Neural cell (in vitro differentiated cells): ENCODE results near the gene NKAIN4.

Source experiments
- CTCF ChIP-seq: fragments of 450-650 bp; IDR thresholded peaks from 2 replicates; pipeline ENCODE4 v1.5.1; 2014; ENCODE audit warnings: antibody characterized with exemption, mild to moderate bottlenecking, moderate library complexity; ENCODE audit not compliant: poor library complexity, severe bottlenecking
- EP300 ChIP-seq: fragments of 450-650 bp; conservative IDR thresholded peaks from 2 replicates; pipeline ENCODE4 v1.6.1; 2014; ENCODE audit warnings: antibody characterized with exemption, mild to moderate bottlenecking, moderate library complexity; ENCODE audit not compliant: poor library complexity, severe bottlenecking
- EZH2 ChIP-seq: fragments of 200-600, 300-800 bp; shearing (Covaris generic), sonication (generic); IDR thresholded peaks from 2 replicates; pipeline ENCODE4 v1.6.1; 2014; ENCODE audit warnings: antibody characterized with exemption, low read length, borderline replicate concordance, mild to moderate bottlenecking; ENCODE audit not compliant: insufficient read depth, poor library complexity, severe bottlenecking
- POLR2AphosphoS5 ChIP-seq: IDR thresholded peaks from 2 replicates; pipeline ENCODE4 v1.6.1; 2012
- RAD21 ChIP-seq: fragments of 450-650 bp; conservative IDR thresholded peaks from 2 replicates; pipeline ENCODE4 v1.6.1; 2014; ENCODE audit warnings: antibody characterized with exemption, mild to moderate bottlenecking, moderate library complexity

GRCh38 chr20:63232235-63233060 is 21.8 kb downstream of the NKAIN4 start:
- no peak for TF ChIP-seq EP300
- no peak for TF ChIP-seq EZH2
- TF ChIP-seq CTCF: no peak
- TF ChIP-seq RAD21: no peak
- no peak for TF ChIP-seq POLR2AphosphoS5
